Cardiac septum (tissue), 1 donor: ENCODE measurements around the gene DLG3. TPM values are rescaled to one million over a fixed set of nuclear protein-coding genes. Genes with fewer than 3 reads are reported as not detected.

Source experiments
- DNase-seq: peaks from one replicate; pipeline ENCODE4 v3.0.0-alpha.2; 2020; ENCODE audit warnings: low spot score
- intact Hi-C: fragments of 100-400 bp; cut with DNase I; formaldehyde crosslinking; loops from one replicate; pipeline ENCODE4 v1.14.0; 2022
- total RNA-seq: library from RNA; stranded (reverse); fragmentation: NEBNext Ultra II Directional; extraction: Animal tissue kit (Norgen Biotek cat#: 25700); gene quantifications from one replicate; pipeline ENCODE4 v1.2.1, GENCODE V29; 2021
- donor health status: DM: no; HTN: no; CAD: no.

Gene DLG3
- total RNA-seq, 1 donor from 2014 or later, result 10.9 TPM

GRCh38 chrX:70468709-70469108 is 24.1 kb downstream of the DLG3 start:
- intact Hi-C loops, result no loop called here
- no peak for DNase-seq

DNA sequence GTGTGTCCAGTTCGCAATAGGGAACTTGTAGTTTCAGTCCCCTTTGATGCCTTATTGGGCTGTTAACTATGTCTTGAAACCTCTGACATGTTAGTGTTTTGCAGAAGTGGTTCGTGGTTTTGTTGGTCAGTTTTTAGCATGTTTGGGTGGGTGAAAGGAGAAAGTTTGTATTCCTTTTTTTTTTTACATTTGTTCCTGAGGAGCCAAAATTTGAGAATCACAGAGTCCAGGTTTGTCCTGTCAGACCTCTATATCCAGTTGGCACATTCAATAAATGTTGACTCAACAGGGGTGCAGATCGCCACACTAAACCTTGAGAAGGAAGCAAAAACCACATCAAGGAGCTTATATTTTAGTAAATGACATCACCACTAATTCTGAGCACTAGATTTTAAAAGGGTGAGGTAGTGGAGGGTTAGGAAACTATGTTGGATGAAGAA is 26.2 kb downstream of the DLG3 start:
- intact Hi-C loops, result no loop called here
- DNase-seq, result no peak

GRCh38 chrX:70476166-70476933 is 31.7 kb downstream of the DLG3 start:
- no peak for DNase-seq
- intact Hi-C loops, result no loop called here

DNA sequence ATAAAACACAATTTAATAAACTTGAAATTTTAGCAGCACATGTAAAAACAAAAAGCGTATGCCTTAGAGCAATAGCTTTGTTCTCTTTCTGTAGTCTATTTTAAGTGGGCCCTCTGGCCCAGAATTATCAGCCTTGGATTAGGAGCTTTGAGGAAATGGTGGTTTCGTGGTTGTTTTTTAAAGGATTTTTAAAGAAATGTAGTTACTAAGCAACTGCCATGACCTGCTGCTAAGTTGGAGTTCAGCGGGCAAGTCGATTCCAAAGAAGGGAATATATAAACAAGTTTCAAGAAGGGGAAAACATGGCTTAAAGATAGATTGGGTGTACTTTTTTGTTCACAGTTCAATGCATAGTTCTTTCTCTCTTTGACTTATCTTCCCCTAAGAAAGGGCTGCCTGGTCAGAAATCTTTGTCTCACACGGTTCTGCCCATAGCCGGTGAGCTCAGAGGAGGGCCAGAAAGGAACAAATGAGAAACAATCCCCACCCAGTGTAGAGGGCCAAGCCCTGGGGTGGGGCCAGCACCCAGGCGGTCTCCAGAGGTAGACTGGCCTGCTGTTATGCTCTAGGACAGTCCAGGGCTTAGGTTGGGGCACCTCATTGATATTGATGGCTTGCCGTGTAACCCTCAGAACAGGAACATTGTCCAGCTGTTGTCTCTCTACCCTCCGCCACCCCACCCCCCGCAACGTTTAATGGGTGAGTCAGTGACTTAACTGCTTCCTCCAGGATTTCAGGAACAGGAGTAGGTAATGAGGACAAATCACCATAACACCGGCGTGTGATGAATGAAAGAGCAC is 32.5 kb downstream of the DLG3 start:
- intact Hi-C loops, result no loop called here
- DNase-seq, result no peak

DNA sequence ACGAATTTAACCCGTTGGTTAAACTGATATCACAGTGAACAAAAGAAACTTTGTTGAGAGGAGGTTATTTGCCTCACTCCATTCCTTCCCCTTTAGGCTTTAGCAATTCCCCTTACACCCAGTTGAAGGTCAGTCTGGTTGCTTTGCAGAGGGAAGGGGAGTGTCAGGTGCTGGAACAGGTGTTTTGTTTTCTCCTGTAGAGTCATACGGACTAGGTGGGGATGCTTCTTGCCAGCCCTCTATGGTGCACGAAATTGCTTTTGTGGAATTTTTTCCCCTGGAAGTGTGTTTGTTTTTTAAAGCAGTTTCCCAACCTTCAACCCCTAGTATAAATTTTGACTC is 33.1 kb downstream of the DLG3 start:
- no peak for DNase-seq
- intact Hi-C loops, result no loop called here

DNA sequence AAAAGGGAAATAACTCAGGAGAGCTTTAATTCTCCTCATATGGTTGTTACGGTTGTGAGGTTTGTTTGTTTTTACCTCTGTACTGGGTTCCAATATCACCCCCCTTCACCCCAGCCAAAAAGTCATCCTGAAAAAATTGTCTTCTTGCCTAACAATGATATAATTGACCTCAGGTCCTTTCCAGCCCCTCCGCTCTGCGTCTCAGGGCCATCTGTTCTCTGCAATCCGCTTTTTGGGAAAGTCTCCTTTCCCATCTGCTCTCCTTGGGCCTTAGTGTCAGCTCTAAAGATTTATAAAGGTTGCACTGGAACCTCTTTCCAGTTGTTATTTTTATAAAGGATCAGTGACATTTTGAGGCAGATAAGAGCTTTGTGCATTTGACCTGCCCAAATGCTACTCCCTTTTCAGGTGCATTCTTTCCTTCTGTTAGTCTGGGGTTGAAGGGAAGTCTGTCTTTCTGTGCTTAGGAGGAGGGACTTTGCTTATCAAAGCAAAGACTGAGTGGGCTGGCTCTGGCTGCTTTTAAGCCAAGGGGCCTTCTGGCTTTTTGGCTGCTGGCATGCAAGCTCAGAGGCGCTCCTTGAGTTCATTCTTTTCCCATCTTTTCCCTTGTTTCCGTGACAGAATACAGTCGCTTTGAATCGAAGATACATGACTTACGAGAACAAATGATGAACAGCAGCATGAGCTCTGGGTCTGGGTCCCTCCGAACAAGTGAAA is 34.1 kb downstream of the DLG3 start:
- no peak for DNase-seq
- intact Hi-C loops, result no loop called here

DNA sequence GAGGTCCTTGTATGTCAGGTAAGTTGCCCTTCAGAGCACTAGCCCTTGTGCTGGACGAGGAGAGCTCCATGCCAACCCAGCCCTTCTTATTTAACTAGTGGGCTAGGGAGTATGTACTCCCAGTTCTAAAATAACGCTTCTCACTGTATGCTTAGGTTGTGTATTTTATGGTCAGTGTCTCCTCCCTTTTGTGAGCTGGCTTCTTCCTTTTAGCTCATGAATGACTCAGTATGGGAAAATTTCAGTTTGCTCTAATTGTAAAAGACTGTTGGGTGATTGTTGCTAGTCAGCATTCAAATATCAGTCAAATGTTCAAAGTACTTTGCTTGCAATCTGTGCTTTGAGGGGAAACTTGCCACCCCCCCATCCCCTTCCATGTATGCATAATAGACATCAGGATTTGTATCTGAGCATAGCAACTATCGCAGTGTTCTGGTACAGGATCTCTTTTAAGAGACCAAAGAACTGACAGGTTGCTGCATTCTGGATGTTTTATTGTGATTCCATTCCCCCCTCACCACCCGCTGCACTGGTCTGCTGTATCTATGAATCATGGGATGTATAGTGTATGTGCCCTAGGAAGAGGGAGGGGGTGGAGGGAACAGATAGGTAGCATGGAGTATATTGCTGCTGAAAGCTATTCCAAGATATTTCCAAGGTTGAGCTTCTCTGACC is 34.7 kb downstream of the DLG3 start:
- intact Hi-C loops, result no loop called here

GRCh38 chrX:70479922-70480659 is 35.5 kb downstream of the DLG3 start:
- intact Hi-C loops, result no loop called here
- no peak for DNase-seq

More for the DNA sequence above, 34.7 kb downstream of the DLG3 start:
- no peak for DNase-seq

DNA sequence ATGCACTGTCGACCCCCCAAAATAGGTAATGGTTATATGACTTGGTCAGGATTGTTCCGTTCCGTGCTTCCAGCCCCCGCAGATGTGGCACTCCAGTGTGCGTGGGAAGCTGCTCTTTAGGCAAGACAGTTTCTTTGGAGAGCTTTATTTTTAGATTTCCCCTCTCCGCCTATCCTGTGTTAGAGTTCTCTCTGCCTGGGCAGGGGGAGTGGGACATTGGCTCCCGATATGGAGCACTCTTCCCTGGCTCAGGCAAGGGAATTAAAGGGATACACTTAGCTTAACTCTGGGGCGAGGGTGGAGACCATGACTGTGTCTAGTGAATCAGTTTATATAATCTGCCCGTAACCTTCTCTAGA is 36.0 kb downstream of the DLG3 start:
- DNase-seq, result peak; percentile 78

GRCh38 chrX:70481471-70482270 is 37.0 kb downstream of the DLG3 start:
- no peak for DNase-seq
- intact Hi-C loops, result no loop called here

More for the DNA sequence above, 36.0 kb downstream of the DLG3 start:
- intact Hi-C loops, result no loop called here

DNA sequence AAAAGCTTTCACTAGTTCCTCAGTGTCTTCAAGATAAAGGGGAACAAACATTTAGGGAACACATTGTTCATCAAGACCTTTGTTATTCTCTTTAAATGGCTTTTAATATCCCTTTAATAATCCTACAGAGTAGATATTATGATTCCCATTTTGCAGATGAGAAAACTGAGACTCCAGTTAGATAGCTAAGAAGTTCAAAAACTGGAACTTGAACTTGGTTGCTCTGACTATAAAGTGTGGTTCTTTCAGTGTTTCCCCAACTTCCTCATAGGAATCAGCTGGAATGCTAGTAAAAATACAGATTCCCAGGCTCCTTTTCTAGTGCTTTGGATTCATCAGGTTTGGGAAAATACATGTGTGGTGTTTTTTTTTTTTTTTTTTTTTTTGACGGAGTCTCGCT is 37.7 kb downstream of the DLG3 start:
- intact Hi-C loops, result no loop called here
- no peak for DNase-seq

GRCh38 chrX:70485466-70485865 is 40.8 kb downstream of the DLG3 start:
- intact Hi-C loops, result no loop called here
- DNase-seq, result no peak

DNA sequence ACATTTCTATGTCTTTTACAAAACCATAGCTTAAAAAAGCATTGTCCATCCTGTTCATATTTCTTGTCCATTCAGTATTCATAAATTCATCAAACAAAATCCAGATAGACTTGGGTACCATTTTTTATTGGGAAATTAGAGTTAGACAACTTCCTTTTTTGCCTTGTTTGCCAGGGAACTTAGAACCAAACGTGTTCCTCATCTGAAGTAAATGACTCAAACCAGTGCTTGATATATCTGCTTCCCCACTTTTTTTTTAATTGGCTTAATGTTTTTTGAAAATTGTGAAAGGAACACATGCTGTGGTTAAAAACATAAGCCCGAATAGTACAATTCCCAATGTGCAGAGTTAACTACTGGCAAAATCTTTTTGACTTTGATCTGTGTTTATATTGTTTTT is 44.2 kb downstream of the DLG3 start:
- DNase-seq, result no peak
- intact Hi-C loops, result no loop called here

DNA sequence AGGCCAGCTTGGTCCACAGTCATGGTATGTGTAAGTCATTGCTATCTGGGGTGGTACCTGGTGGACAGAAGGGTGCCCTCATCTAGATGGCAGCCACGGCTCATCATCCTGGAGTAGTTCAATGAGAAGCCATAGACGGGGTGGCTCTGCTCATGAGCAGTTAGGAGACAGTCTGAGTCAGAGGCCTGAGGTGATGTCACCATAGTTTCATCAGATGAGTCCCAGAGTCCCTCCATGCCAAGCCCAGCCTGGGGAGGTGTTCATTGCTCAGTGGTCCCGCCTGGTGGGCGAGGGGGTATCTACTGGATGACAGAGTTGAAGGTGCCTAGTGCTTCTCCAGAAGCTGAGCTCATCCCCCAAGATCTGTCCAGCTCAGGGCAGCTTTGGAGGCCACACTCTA is 49.8 kb downstream of the DLG3 start:
- intact Hi-C loops, result no loop called here
- no peak for DNase-seq

GRCh38 chrX:70496491-70496890 is 51.9 kb downstream of the DLG3 start:
- intact Hi-C loops, result no loop called here
- no peak for DNase-seq

DNA sequence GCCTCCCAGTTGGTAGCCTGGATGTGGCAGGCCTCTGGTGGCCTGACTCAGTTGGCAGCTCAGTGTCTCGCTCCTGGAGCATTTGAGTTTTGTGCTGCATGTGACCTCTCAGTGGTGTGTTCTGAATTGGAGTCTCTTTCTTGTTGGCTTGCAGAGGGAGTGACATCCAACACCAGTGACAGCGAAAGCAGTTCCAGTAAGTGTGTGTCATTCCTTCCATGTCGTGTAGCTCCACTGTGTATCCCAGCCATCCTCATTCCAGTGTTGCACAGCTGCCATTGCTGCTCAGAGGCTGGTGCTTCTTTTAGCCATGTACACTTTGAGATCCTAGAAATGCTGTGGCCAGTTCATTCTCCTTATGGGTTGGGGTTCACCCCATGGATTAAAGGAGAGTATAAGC is 52.4 kb downstream of the DLG3 start:
- intact Hi-C loops, result no loop called here
- no peak for DNase-seq

DNA sequence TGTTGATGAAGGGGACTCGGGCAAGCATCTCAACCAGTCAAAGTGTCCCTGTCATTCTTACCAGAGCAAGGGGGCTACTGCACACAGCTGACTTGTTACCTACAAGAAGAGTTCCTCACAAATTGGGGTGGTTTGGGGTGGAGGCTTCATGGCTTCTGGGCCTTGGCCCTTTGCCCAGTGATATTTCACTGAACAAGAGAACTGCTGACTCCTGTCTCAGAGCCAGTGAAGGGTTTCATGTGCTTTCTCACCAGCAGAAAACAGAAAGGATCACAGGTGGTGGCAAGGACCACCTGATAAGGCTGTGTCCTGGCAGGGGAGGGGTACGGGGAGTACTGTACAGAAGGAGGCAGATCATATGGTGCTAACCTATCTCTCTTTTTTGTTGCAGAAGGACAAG is 53.5 kb downstream of the DLG3 start:
- intact Hi-C loops, result no loop called here
- DNase-seq, result no peak

DNA sequence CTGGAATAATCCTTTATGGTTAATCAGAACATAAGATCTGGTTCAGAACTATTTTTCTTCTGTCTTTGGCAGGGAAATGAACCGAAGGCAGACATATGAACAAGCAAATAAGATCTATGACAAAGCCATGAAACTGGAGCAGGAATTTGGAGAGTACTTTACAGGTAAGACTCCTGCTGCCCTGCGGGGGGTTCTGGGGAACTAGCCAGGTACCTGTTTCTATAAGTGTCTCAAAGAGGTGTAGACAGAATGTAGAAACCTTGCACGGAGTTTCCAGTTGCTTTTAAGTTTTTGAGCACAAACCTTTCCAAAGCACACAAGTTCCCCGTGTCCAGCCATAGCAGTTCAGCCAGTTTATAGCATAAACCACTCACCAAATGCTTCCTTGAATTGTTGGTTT is 56.2 kb downstream of the DLG3 start:
- intact Hi-C loops, result no loop called here
- no peak for DNase-seq
